SJSA1 (cell line): Measurements from ENCODE around the gene BAIAP2L1. TPM values are rescaled to one million over a fixed set of nuclear protein-coding genes. Genes with fewer than 3 reads are reported as not detected.

Source experiments
- DNase-seq, 2 experiments: peaks; one replicate each; pipeline ENCODE4 v3.0.0-alpha.2; 2015 to 2020; ENCODE audit warnings: low spot score in 2 of 2, low read depth in 1 of 2
- H3K27ac ChIP-seq: fragments of 250-450 bp; sonication (Bioruptor Pico); 2 replicates; pipeline ENCODE4 v1.5.1; 2020; ENCODE audit warnings: mild to moderate bottlenecking, moderate library complexity
- H3K27me3 ChIP-seq: fragments of 250-450 bp; sonication (Bioruptor Pico); replicated peaks from 2 replicates; pipeline ENCODE4 v1.5.1; 2020; ENCODE audit warnings: mild to moderate bottlenecking, moderate library complexity
- H3K36me3 ChIP-seq: fragments of 250-450 bp; sonication (Bioruptor Pico); 2 replicates; pipeline ENCODE4 v1.5.1; 2020; ENCODE audit warnings: mild to moderate bottlenecking
- H3K4me1 ChIP-seq: fragments of 250-450 bp; sonication (Bioruptor Pico); replicated peaks from 2 replicates; pipeline ENCODE4 v1.6.1; 2021; ENCODE audit warnings: mild to moderate bottlenecking
- H3K4me3 ChIP-seq: fragments of 250-450 bp; sonication (Bioruptor Pico); 2 replicates; pipeline ENCODE4 v1.5.1; 2020; ENCODE audit warnings: mild to moderate bottlenecking
- H3K9me3 ChIP-seq: fragments of 250-450 bp; sonication (Bioruptor Pico); replicated peaks from 2 replicates; pipeline ENCODE4 v1.5.1; 2020; ENCODE audit warnings: mild to moderate bottlenecking
- total RNA-seq: library from RNA; depleted of rRNA; stranded (reverse); fragments of >200 nt; shearing (Covaris generic); gene quantifications from 2 replicates; pipeline ENCODE4 v1.2.3, GENCODE V29; 2014

The BAIAP2L1 gene
- total RNA-seq, 1 experiment from 2014 or later: 15.9 TPM

DNA sequence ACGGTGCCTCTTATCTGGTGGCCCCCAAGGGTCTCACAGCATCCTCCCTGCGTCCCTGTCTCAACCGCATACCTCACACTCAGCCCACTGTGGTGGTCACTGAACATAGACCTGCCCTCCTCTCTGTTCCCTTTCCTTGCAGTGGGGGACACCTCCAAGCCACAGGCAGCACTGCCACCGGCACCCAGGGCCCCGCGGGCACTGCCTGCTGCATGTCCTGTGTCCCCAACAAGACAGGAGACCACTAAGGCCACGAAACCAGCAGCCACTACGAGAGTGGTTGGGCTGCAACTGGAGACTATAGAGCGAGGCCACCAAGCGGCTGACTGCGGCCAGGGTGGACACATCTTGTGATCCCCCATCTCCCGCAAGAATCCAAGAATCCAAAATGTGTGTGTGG is 104.1 kb downstream of the BAIAP2L1 start:
- peaks cover 43% of the 10 kb centered on the region for H3K36me3 ChIP-seq
- no peaks in the 10 kb centered on the region for H3K9me3 ChIP-seq
- no peaks in the 10 kb centered on the region for H3K4me1 ChIP-seq
- H3K4me3 ChIP-seq: no peak overlapping the region
- no peak for DNase-seq
- no peaks in the 10 kb centered on the region for H3K27me3 ChIP-seq
- H3K27ac ChIP-seq: no peak overlapping the region

DNA sequence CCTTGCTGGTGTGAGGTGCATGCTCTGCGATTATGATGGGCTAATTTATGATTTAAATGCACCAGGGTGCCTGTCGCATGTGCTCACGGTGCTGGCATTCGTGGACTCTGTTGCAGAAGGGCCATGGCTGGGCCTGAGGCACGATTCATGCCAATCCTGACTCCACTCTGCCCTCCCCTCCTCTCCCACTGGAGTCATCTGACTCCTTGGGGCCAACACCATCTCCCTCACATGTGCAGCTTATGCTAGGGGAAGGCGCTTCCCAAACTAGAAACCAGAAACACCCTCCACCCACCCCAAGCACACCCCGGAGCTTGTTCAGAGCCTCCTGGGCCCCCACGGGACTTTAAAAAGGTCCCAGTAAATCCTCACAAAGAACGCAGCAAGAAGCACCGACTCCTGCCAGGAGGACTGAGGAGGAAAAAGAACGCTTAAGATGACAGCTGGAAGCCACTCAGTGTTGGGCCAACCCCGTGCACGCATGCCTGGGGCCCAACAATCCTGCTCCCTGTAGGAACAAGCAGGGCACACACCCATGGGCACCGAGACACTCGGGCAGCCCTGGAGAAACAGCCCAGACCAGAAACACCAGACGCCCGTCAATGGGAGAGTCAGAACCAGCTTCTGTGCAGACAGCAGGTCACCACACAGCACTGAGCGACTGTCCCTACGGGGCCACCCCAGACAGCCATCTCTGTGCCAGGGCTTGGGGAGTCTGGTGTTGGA is 105.3 kb downstream of the BAIAP2L1 start:
- H3K36me3 ChIP-seq: peaks cover 52% of the 10 kb centered on the region
- no peaks in the 10 kb centered on the region for H3K4me1 ChIP-seq

DNA sequence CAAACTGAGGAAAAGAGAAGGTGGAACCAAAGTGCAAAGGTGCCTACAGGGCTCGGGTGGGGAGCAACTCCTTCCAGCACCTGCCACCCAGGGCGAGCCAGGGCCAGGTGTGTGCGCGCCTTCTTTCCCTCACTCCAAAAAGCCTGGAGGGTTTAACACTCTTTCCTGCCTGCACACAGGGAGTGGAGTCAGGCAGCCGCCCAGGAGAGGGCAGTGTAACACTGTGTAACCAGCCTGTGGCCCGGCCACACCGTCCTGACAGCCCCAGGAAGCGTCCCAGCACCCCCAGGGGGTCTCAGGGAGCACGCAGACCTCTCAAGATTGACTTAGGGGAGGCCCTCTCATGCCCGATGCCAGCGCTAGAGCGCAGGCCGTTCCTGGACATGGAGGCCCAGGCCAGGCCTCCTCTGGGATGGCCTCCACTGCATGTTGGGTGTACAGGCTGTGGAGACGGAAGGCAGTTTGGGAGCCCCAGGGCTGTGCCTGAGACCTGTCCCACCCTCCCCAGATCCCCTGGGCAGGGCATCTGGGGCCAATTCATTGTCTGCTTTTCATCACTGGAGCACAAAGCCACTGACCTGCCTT is 106.0 kb downstream of the BAIAP2L1 start:
- DNase-seq: peak; percentile 48 to 70
- H3K27ac ChIP-seq: no peak overlapping the region
- no peaks in the 10 kb centered on the region for H3K4me1 ChIP-seq
- H3K4me3 ChIP-seq: no peak overlapping the region
- H3K27me3 ChIP-seq: no peaks in the 10 kb centered on the region
- no peaks in the 10 kb centered on the region for H3K9me3 ChIP-seq
- H3K36me3 ChIP-seq: peaks cover 56% of the 10 kb centered on the region

More for the DNA sequence above, 105.3 kb downstream of the BAIAP2L1 start:
- Histone ChIP-seq H3K4me3 (no peak overlapping the region), H3K27me3 (no peaks in the 10 kb centered on the region), H3K27ac (no peak overlapping the region), H3K9me3 (no peaks in the 10 kb centered on the region)
- DNase-seq: no peak

DNA sequence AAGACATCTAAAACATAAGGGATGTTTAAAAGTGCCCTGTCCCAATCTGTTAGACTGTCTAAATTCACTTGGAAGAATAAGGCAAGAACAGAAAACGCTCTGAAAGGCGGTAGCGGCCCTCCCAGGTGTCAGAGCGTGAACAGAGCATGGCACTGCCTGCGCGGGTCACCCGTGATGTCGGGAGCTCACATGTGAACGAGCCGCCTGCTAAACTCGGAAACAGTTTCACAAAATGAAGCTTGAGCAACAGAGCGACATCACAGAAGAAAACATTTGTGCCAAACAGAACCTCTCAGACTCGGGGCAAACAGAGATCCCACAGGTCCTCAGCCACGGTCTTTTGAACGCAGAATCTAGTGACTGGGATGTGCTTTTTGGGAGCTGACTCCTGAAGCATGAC is 106.6 kb downstream of the BAIAP2L1 start:
- no peaks in the 10 kb centered on the region for H3K9me3 ChIP-seq

GRCh38 chr7:98293746-98294145 is 107.1 kb downstream of the BAIAP2L1 start:
- Histone ChIP-seq H3K36me3 (peaks cover 67% of the 10 kb centered on the region), H3K4me1 (no peaks in the 10 kb centered on the region), H3K9me3 (no peaks in the 10 kb centered on the region), H3K27ac (no peak overlapping the region), H3K27me3 (no peaks in the 10 kb centered on the region), H3K4me3 (no peak overlapping the region)
- no peak for DNase-seq

More for the DNA sequence above, 106.6 kb downstream of the BAIAP2L1 start:
- Histone ChIP-seq H3K27me3 (no peaks in the 10 kb centered on the region), H3K27ac (no peak overlapping the region), H3K4me3 (no peak overlapping the region), H3K4me1 (no peaks in the 10 kb centered on the region), H3K36me3 (peaks cover 61% of the 10 kb centered on the region)
- DNase-seq: no peak

DNA sequence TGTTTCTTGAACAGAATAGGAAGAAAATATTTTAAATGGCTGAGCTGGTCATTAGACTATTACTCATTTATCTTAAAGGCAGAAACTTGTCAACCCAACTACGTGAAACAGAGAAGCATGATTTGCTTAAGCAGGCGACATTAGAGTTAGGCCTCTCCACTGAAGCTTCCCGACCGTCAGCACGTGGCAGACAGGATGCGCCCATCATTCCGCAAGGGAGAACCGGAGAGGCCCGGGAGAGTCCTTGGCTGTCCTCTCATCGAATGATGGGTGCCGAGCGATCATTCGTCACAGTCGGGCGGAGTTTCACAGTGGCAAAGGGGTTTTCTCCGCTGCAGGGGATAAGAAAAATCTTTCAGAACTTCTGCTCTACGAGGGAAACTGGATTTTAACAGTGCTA is 107.6 kb downstream of the BAIAP2L1 start:
- Histone ChIP-seq H3K9me3 (no peaks in the 10 kb centered on the region), H3K36me3 (peaks cover 72% of the 10 kb centered on the region), H3K27ac (no peak overlapping the region), H3K4me1 (no peaks in the 10 kb centered on the region), H3K4me3 (no peak overlapping the region), H3K27me3 (no peaks in the 10 kb centered on the region)
- no peak for DNase-seq

GRCh38 chr7:98291717-98292116 is 109.2 kb downstream of the BAIAP2L1 start:
- no peak overlapping the region for H3K4me3 ChIP-seq
- peaks cover 86% of the 10 kb centered on the region for H3K36me3 ChIP-seq
- no peak for DNase-seq
- no peaks in the 10 kb centered on the region for H3K27me3 ChIP-seq
- H3K9me3 ChIP-seq: no peaks in the 10 kb centered on the region
- no peak overlapping the region for H3K27ac ChIP-seq
- peaks cover 6% of the 10 kb centered on the region for H3K4me1 ChIP-seq

DNA sequence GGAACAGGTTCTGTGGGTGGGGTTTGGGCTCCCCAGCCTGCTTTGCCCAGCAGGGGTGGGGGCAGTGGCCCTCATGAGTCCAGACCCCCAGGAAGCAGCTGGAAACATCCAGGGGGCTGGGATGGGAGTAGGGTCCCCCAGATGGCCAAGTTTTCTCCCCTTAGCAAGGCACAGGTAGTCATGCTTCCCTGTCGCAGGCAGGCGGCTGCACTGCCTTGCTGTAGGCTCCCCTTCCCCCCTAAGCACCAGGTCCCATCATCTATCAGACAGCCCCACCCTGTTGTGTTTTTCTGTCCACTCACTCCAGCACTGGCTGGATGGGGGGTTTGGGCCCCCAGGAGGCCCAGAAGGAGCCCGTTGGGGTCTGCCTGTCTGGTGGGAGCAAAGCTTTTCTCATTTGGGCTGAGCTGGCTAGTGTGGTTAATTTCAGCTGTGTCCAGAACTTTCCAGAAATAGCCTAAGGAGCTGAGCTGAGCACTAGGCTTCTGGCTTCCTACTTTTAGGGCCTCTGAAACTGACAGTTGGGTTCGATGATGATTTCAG is 111.5 kb downstream of the BAIAP2L1 start:
- DNase-seq: no peak
- H3K4me1 ChIP-seq: peaks cover 29% of the 10 kb centered on the region
- H3K9me3 ChIP-seq: no peaks in the 10 kb centered on the region
- peaks cover 91% of the 10 kb centered on the region for H3K36me3 ChIP-seq
- H3K4me3 ChIP-seq: no peak overlapping the region
- H3K27me3 ChIP-seq: no peaks in the 10 kb centered on the region
- no peak overlapping the region for H3K27ac ChIP-seq

- DNase-seq: no peak
- no peaks in the 10 kb centered on the region for H3K27me3 ChIP-seq
- peaks cover 89% of the 10 kb centered on the region for H3K36me3 ChIP-seq
- H3K9me3 ChIP-seq: no peaks in the 10 kb centered on the region
- H3K4me1 ChIP-seq: peaks cover 41% of the 10 kb centered on the region
- H3K4me3 ChIP-seq: no peak overlapping the region
- no peak overlapping the region for H3K27ac ChIP-seq
These were observed 112.6 kb downstream of the BAIAP2L1 start for GRCh38 chr7:98288064-98288823.

DNA sequence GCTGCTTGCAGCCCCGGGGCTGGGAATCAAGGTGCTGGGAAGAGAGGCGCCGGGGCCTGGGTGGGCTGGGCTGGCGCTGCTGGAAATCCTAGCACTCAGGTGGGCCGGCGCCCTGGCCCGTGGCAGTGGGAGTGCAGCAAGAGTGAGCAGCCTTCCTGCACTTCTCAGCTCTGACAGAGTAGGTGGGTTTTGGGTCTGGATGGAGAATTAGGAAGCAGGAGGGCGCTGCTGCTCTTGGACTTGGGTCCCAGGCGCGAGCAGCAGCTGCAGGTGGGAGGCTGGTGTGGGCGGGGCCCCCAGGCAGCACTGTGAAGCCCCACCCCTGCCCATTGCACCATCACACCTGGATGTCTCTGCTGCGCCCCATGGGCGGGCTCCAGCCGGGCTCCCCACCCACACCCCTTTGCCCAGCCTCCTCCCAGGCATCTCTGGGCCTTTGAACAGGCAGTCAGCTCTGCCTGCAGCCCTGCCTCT is 113.4 kb downstream of the BAIAP2L1 start:
- DNase-seq: no peak
- Histone ChIP-seq H3K4me3 (no peak overlapping the region), H3K4me1 (peaks cover 48% of the 10 kb centered on the region), H3K27ac (no peak overlapping the region), H3K36me3 (peaks cover 89% of the 10 kb centered on the region), H3K9me3 (no peaks in the 10 kb centered on the region), H3K27me3 (no peaks in the 10 kb centered on the region)

DNA sequence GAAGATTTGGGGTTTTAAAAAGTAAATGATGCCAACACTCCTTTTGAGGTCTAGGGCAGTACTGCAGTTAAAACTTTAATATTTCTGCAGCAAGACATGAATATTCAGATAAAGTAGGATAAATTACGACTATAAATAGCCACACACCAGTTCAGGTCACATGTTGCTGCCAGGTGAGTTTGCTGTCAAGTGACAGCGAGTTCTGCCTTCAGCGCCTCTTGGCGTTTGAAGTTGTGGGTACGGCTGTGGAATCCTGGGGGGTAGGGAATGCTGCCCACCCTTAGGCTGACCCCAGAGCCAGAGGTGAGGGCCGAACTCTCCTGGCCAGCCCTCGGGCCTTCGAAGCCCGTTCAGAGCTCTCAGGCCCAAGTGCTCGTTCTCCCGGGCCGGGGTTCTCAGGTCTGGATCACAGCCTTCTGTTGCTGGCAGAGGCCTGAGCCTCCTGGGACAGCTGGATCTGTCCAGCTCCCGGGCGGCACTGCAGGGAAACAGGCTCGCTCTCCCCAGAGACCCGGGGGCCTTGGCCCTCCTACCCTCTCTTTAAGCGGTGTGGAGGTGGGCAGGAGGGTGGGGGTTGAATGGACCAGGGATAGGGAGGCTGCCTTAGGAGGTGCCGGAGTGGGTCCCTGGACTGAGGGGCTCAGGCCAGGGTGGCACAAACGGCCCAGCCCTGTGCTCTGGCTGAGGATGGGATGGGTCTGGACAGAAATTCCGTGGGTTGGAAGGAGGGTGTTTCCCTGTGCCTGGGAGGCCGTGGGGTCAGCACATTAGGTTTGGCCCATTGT is 114.0 kb downstream of the BAIAP2L1 start:
- Histone ChIP-seq H3K27ac (peak overlapping the region; percentile 69), H3K4me3 (no peak overlapping the region)

GRCh38 chr7:98286093-98286539 is 114.8 kb downstream of the BAIAP2L1 start:
- H3K27ac ChIP-seq: peak overlapping the region; percentile 69
- no peak overlapping the region for H3K4me3 ChIP-seq
- DNase-seq: peak; percentile 50 to 77
- no peaks in the 10 kb centered on the region for H3K9me3 ChIP-seq
- no peaks in the 10 kb centered on the region for H3K27me3 ChIP-seq
- peaks cover 84% of the 10 kb centered on the region for H3K36me3 ChIP-seq
- H3K4me1 ChIP-seq: peaks cover 54% of the 10 kb centered on the region

More for the DNA sequence above, 114.0 kb downstream of the BAIAP2L1 start:
- Histone ChIP-seq H3K36me3 (peaks cover 89% of the 10 kb centered on the region), H3K4me1 (peaks cover 54% of the 10 kb centered on the region), H3K9me3 (no peaks in the 10 kb centered on the region), H3K27me3 (no peaks in the 10 kb centered on the region)
- no peak for DNase-seq
